Measurements from ENCODE around the gene CHORDC1.

CHORDC1 gene

DNA sequence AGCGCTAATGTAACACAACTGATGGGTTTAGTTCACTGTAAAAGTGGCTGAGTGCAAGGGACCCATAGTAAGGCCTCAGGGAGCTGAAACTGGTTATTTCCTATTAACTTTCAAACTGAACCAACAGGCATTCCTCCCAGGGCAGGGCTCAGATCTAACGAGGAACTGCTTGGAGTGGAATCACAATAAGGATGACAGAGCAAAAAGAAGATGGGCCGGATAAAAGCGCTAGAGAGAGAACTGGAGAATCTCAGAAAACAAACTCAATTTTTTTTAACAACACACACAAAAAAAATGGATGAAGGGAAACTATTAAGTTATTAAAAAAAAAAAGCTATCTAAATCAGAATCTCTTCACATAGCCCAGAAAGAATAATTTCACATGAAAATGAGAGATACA lies 14.2 kb upstream of the CHORDC1 start:
- H3K4me3 ChIP-seq (replicated peaks; ENCODE audit: low read depth, low read length) = no peak overlapping the region
- DNase-seq (ENCODE audit: extremely low read depth, insufficient read length) = no peak
- H3K27me3 ChIP-seq (replicated peaks; ENCODE audit: control insufficient read depth, insufficient read depth, low read length) = no peaks in the 10 kb centered on the region
- H3K36me3 ChIP-seq (ENCODE audit: control insufficient read depth, insufficient read depth, low read length) = no peaks in the 10 kb centered on the region
- TF ChIP-seq, protein P1, sequence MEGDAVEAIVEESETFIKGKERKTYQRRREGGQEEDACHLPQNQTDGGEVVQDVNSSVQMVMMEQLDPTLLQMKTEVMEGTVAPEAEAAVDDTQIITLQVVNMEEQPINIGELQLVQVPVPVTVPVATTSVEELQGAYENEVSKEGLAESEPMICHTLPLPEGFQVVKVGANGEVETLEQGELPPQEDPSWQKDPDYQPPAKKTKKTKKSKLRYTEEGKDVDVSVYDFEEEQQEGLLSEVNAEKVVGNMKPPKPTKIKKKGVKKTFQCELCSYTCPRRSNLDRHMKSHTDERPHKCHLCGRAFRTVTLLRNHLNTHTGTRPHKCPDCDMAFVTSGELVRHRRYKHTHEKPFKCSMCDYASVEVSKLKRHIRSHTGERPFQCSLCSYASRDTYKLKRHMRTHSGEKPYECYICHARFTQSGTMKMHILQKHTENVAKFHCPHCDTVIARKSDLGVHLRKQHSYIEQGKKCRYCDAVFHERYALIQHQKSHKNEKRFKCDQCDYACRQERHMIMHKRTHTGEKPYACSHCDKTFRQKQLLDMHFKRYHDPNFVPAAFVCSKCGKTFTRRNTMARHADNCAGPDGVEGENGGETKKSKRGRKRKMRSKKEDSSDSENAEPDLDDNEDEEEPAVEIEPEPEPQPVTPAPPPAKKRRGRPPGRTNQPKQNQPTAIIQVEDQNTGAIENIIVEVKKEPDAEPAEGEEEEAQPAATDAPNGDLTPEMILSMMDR (IDR thresholded peaks at IDR 0.05; ENCODE audit: insufficient read depth, low read length, poor library complexity, severe bottlenecking) = no peak

DNA sequence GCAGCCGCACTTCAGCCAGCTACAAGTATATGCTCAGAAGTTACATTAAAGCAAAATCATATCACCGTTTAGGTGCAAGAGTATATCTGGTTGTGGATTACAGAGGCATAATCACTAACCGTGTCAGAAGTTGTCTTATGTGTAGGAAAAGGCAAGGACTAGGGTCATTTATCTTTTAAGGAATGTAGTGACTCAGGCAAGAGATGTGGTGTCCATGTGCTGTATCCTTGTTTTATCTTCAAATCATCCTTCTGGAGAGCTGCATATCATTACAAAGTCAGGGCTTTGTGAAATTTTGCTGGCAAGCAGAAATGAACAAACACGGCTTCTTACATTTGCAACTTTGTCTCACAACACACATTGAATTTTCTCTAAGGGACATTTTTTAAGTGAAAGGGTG lies 12.7 kb upstream of the CHORDC1 start:
- DNase-seq (ENCODE audit: extremely low read depth, insufficient read length) = no peak
- H3K36me3 ChIP-seq (ENCODE audit: control insufficient read depth, insufficient read depth, low read length) = no peaks in the 10 kb centered on the region
- no peaks in the 10 kb centered on the region for H3K27me3 ChIP-seq (replicated peaks; ENCODE audit: control insufficient read depth, insufficient read depth, low read length)
- TF ChIP-seq, protein P1 (IDR thresholded peaks at IDR 0.05; ENCODE audit: insufficient read depth, low read length, poor library complexity, severe bottlenecking) = no peak
- no peak overlapping the region for H3K4me3 ChIP-seq (replicated peaks; ENCODE audit: low read depth, low read length)

DNA sequence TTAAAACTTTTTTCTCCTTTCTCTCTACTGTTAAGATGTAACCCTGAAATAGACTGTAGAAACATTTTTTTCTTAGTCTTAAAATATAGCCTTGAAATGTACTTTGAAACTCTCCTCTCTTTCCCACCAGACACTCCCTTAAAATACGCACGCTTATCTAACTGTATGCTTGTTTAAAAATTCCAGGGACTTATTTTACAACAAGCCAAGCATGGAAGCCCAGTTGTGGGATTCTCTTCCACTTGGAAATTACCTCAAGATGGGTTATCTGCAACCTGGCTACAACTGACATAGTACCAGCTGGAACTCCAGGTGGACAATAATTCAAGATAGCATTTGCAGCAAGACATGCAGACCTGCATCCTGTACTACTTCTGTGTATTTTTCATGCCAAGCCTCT lies 12.1 kb upstream of the CHORDC1 start:
- TF ChIP-seq, protein P1 (IDR thresholded peaks at IDR 0.05; ENCODE audit: insufficient read depth, low read length, poor library complexity, severe bottlenecking) = no peak
- H3K4me3 ChIP-seq (replicated peaks; ENCODE audit: low read depth, low read length) = no peak overlapping the region
- H3K36me3 ChIP-seq (ENCODE audit: control insufficient read depth, insufficient read depth, low read length) = no peaks in the 10 kb centered on the region
- H3K27me3 ChIP-seq (replicated peaks; ENCODE audit: control insufficient read depth, insufficient read depth, low read length) = no peaks in the 10 kb centered on the region
- DNase-seq (ENCODE audit: extremely low read depth, insufficient read length) = no peak

DNA sequence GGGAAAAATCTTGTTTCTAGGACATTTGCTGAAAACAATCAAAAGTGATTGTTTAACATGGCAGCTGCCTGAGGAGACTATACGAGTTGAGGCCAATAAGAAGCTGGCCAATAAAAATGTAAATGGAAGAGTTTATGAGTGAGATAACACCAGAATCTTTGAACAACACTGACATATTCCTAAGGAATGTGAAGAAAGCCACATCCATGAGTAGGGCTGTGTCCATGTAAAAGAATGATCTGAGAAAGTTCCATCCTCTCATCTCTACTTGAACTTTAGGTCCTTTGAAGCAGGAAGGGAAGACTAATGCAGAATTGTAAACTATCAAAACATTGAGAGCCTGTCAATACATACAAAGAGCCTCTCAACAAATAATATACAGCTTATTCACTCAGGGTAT lies 6.9 kb upstream of the CHORDC1 start:
- Histone ChIP-seq H3K36me3 (ENCODE audit: control insufficient read depth, insufficient read depth, low read length) (no peaks in the 10 kb centered on the region), H3K4me3 (replicated peaks; ENCODE audit: low read depth, low read length) (no peak overlapping the region), H3K27me3 (replicated peaks; ENCODE audit: control insufficient read depth, insufficient read depth, low read length) (no peaks in the 10 kb centered on the region)
- TF ChIP-seq, protein P1 (IDR thresholded peaks at IDR 0.05; ENCODE audit: insufficient read depth, low read length, poor library complexity, severe bottlenecking) = no peak
- DNase-seq (ENCODE audit: extremely low read depth, insufficient read length) = no peak

DNA sequence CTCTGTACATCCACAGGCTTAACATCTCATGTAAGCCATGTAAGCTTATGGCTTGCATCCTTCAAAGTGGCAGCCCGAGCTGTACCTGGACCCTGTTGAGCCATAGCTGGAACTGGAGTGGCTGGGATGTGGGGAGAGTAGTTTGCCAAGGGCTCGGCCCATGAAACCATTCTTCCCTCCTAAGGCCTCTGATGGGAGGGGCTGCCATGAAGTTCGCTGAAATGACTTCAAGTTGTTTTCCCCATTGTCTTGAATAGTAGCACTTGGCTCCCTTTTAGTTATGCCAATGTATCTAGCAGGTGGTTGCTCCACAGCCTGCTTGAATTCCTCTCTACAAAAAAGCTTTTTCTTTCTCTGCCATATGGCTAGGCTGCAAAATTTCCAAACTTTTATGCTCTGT lies 5.2 kb upstream of the CHORDC1 start:
- no peak for DNase-seq (ENCODE audit: extremely low read depth, insufficient read length)
- H3K36me3 ChIP-seq (ENCODE audit: control insufficient read depth, insufficient read depth, low read length) = no peaks in the 10 kb centered on the region
- H3K4me3 ChIP-seq (replicated peaks; ENCODE audit: low read depth, low read length) = no peak overlapping the region
- no peaks in the 10 kb centered on the region for H3K27me3 ChIP-seq (replicated peaks; ENCODE audit: control insufficient read depth, insufficient read depth, low read length)
- TF ChIP-seq, protein P1 (IDR thresholded peaks at IDR 0.05; ENCODE audit: insufficient read depth, low read length, poor library complexity, severe bottlenecking) = no peak

DNA sequence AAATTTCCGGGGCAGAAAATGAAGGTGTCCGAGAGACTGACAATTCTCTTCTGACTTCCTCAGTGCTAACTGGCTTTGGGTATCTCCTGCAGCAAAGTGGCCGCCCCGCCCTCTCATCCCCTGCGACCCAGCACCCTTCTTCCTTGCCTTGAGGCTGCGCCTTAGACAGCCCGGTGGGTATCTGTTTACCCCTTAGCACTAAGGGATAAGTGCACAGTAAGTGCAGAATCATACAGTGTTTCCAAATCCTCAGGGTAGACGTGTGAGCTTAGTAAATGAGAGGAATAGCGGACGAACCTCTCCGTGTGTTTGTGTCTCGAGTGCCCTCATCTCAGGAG lies 368 bp upstream of the CHORDC1 start:
- DNase-seq (ENCODE audit: extremely low read depth, insufficient read length) = no peak
- Histone ChIP-seq H3K4me3 (replicated peaks; ENCODE audit: low read depth, low read length) (peak overlapping the region; percentile 71), H3K36me3 (ENCODE audit: control insufficient read depth, insufficient read depth, low read length) (no peaks in the 10 kb centered on the region), H3K27me3 (replicated peaks; ENCODE audit: control insufficient read depth, insufficient read depth, low read length) (no peaks in the 10 kb centered on the region)
- TF ChIP-seq, protein P1 (IDR thresholded peaks at IDR 0.05; ENCODE audit: insufficient read depth, low read length, poor library complexity, severe bottlenecking) = no peak
